ENCODE results near the gene MDP1. TPM values are rescaled to one million over a fixed set of nuclear protein-coding genes. Genes with fewer than 3 reads are reported as not detected.
A peak's percentile ranks its signal among the peaks of the same experiment; 100 is the strongest.

The MDP1 gene
- total RNA-seq, 2 donors from 2014 or later, result 19.1 to 25.5 TPM

DNA sequence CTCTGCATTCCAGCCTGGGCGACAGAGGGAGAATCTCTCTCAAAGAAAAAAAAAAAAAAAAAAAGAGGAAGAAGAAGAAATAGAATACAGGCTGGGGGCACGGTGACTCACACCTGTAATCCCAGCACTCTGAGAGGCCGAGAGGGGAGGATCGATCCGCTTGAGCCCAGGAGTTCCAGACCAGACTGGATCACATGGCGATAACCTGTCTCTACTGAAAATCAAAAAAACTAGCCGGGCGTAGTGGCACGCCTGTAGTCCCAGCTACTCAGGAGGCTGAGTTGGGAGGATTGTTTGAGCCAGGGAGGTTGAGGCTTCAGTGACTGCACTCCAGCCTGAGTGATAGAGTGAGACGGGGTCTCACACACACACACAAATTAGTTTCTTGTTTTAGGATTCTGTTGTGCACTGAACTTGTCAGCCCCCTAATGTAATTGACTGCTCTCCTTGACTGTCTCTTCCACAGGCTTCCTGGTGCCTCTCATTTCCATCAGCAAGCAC is 27.5 kb upstream of the MDP1 start:
- no peaks in the 10 kb centered on the region for H3K27me3 ChIP-seq (replicated peaks; ENCODE audit: insufficient read depth)
- no peak for DNase-seq (ENCODE audit: low spot score)
- H3K27ac ChIP-seq, result peak overlapping the region; percentile 99
- WGBS, result 56% methylated on average over 10 of the region's 10 CpGs
- intact Hi-C loops (cut with DNase I), result loop anchor here (2.0 to 5.0 kb wide), 2 partner anchors 53 to 199 kb away; partner anchors contain the start of gene SDR39U1
- peak overlapping the region; percentile 57 to 77 for H3K4me3 ChIP-seq
- H3K4me1 ChIP-seq (replicated peaks), result peaks cover 19% of the 10 kb centered on the region
- no peaks in the 10 kb centered on the region for H3K9me3 ChIP-seq
- TF ChIP-seq POLR2A (IDR thresholded peaks at IDR 0.05) (no peak), POLR2AphosphoS5 (IDR thresholded peaks at IDR 0.05) (no peak)
- TF ChIP-seq, protein P1, sequence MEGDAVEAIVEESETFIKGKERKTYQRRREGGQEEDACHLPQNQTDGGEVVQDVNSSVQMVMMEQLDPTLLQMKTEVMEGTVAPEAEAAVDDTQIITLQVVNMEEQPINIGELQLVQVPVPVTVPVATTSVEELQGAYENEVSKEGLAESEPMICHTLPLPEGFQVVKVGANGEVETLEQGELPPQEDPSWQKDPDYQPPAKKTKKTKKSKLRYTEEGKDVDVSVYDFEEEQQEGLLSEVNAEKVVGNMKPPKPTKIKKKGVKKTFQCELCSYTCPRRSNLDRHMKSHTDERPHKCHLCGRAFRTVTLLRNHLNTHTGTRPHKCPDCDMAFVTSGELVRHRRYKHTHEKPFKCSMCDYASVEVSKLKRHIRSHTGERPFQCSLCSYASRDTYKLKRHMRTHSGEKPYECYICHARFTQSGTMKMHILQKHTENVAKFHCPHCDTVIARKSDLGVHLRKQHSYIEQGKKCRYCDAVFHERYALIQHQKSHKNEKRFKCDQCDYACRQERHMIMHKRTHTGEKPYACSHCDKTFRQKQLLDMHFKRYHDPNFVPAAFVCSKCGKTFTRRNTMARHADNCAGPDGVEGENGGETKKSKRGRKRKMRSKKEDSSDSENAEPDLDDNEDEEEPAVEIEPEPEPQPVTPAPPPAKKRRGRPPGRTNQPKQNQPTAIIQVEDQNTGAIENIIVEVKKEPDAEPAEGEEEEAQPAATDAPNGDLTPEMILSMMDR (IDR thresholded peaks at IDR 0.05), result no peak
- H3K36me3 ChIP-seq, result no peaks in the 10 kb centered on the region

GRCh38 chr14:24241829-24242443 is 26.1 kb upstream of the MDP1 start:
- intact Hi-C loops (cut with DNase I), result loop anchor here (2.0 to 5.0 kb wide), 2 partner anchors 55 to 200 kb away; partner anchors contain the start of gene SDR39U1
- no peaks in the 10 kb centered on the region for H3K9me3 ChIP-seq
- peaks cover 0 to 3% of the 10 kb centered on the region in 2 donors for H3K36me3 ChIP-seq
- H3K27me3 ChIP-seq (replicated peaks; ENCODE audit: insufficient read depth), result no peaks in the 10 kb centered on the region
- H3K4me1 ChIP-seq (replicated peaks), result peaks cover 19% of the 10 kb centered on the region
- DNase-seq (ENCODE audit: low spot score), result peak; percentile 93
- peak overlapping the region; percentile 99 for H3K27ac ChIP-seq
- TF ChIP-seq, protein P1 (IDR thresholded peaks at IDR 0.05), result peak; percentile 70 to 92 (median 84)
- TF ChIP-seq POLR2A (IDR thresholded peaks at IDR 0.05) (peak; percentile 49), POLR2AphosphoS5 (IDR thresholded peaks at IDR 0.05) (no peak)
- peak overlapping the region; percentile 57 to 77 for H3K4me3 ChIP-seq
- under 1% methylated on average over 39 of the region's 39 CpGs for WGBS

DNA sequence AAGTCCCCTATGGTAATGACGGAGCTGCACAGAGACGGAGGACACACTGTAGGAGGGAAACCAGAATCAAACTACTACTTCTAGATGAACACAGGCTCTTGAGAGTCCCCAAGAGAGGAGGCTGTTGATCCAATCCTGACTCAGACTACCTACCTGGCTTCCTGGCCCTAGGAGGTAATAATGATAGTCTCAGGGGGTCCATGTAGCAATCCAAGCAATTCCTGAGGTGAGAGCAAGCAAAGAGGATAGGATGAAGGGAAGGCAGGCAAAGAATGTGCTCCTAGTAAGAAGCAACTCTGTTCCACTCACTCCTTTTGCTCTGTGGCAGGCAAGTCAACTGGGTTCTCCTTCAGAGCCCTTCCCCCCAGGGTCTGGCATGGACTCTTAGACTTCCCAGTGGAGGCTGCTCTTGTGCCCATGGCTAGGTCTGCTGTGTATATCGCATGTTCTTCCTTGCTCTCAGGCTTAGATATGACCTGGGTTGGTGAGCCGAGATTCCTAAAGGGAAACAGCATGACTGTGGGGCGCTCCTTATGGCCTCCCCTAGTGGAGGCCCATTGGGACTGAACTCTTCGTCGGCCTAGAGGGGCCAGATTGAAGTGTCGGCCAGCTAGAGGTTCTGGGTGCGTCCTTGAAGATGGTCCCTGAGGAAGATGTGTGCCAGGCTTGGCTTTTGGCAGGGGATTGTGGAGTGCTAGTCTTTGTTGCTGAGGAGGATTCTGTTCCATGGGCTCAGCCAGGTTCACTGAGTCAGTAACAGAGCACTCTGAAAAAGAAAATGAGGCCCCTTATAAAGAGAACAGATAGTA is 24.4 kb upstream of the MDP1 start:
- DNase-seq (ENCODE audit: low spot score), result no peak
- H3K4me1 ChIP-seq (replicated peaks), result peaks cover 19% of the 10 kb centered on the region

GRCh38 chr14:24238527-24239037 is 22.7 kb upstream of the MDP1 start:
- Histone ChIP-seq H3K9me3 (no peaks in the 10 kb centered on the region), H3K27me3 (replicated peaks; ENCODE audit: insufficient read depth) (no peaks in the 10 kb centered on the region), H3K4me3 (no peak overlapping the region), H3K36me3 (peaks cover 3 to 6% of the 10 kb centered on the region in 2 donors), H3K4me1 (replicated peaks) (peaks cover 22% of the 10 kb centered on the region), H3K27ac (no peak overlapping the region)
- 90% methylated on average over 5 of the region's 5 CpGs for WGBS
- intact Hi-C loops (cut with DNase I), result no loop called here
- TF ChIP-seq, protein P1 (IDR thresholded peaks at IDR 0.05), result no peak
- no peak for TF ChIP-seq POLR2A (IDR thresholded peaks at IDR 0.05)
- TF ChIP-seq POLR2AphosphoS5 (IDR thresholded peaks at IDR 0.05), result no peak
- DNase-seq (ENCODE audit: low spot score), result no peak

More for the DNA sequence above, 24.4 kb upstream of the MDP1 start:
- Histone ChIP-seq H3K4me3 (no peak overlapping the region), H3K36me3 (peaks cover 3 to 6% of the 10 kb centered on the region in 2 donors), H3K9me3 (no peaks in the 10 kb centered on the region), H3K27me3 (replicated peaks; ENCODE audit: insufficient read depth) (no peaks in the 10 kb centered on the region), H3K27ac (no peak overlapping the region)
- TF ChIP-seq POLR2AphosphoS5 (IDR thresholded peaks at IDR 0.05) (no peak), POLR2A (IDR thresholded peaks at IDR 0.05) (no peak)
- TF ChIP-seq, protein P1 (IDR thresholded peaks at IDR 0.05), result no peak
- WGBS, result 93% methylated on average over 9 of the region's 9 CpGs
- intact Hi-C loops (cut with DNase I), result loop anchor here (5.0 kb wide), 1 partner anchor 202 kb away; the partner anchor contains the start of gene SDR39U1

Data from prostate gland (tissue), 2 donors.